Metanephros (tissue), 1 donor: ENCODE measurements around the gene KDF1. TPM values are rescaled to one million over a fixed set of nuclear protein-coding genes. Genes with fewer than 3 reads are reported as not detected.

Experiments used
- total RNA-seq: library from RNA; depleted of rRNA; stranded (reverse); fragments of >200 nt; gene quantifications from one replicate; pipeline ENCODE4 v1.2.3, GENCODE V29; 2014

The KDF1 gene
- 8.9 TPM for total RNA-seq

GRCh38 chr1:26959722-26960624 lies at the start of gene KDF1:
Gene KDF1, minus strand, starts transcription at chr1:26960468. Its CDS starts 8,088 bp downstream, at chr1:26952380.

DNA sequence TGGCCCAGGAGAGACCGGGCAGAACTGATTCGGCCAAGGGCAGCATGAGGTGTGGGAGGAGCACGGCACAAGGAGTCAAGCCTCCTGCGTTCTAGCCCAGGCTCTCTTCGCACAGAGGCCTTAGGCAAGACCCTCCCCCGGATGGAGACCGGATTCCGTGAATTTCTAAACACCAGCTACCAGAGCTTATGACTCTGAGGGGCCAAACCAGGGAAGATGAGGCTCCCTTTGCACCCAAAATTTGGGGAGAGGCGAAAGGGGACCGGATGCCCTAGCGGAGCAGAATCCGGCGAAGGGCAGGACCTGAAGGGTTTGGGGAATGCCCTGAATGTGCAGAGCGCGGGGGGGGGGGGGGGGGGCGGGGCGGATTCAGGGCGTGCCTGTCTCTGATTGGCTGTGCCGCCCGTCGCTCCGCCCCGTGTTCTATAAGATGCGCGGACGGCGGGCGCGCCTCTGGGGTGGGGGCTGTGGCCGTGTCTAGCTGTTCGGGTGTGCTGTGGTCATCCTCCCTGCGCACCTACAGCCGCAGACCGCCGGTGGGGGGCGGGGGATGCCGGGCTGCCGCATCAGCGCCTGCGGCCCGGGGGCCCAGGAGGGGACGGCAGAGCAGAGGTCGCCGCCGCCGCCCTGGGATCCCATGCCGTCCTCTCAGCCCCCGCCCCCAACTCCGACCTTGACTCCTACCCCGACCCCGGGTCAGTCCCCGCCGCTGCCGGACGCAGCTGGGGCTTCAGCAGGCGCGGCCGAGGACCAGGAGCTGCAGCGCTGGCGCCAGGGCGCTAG lies 33.2 kb upstream of the KDF1 start, which contains the start of gene TRNP1:
Gene TRNP1 (plus strand): TSS at position 456 of the 783 bp plus-strand sequence. CDS start 95 bp downstream, at position 551.

DNA sequence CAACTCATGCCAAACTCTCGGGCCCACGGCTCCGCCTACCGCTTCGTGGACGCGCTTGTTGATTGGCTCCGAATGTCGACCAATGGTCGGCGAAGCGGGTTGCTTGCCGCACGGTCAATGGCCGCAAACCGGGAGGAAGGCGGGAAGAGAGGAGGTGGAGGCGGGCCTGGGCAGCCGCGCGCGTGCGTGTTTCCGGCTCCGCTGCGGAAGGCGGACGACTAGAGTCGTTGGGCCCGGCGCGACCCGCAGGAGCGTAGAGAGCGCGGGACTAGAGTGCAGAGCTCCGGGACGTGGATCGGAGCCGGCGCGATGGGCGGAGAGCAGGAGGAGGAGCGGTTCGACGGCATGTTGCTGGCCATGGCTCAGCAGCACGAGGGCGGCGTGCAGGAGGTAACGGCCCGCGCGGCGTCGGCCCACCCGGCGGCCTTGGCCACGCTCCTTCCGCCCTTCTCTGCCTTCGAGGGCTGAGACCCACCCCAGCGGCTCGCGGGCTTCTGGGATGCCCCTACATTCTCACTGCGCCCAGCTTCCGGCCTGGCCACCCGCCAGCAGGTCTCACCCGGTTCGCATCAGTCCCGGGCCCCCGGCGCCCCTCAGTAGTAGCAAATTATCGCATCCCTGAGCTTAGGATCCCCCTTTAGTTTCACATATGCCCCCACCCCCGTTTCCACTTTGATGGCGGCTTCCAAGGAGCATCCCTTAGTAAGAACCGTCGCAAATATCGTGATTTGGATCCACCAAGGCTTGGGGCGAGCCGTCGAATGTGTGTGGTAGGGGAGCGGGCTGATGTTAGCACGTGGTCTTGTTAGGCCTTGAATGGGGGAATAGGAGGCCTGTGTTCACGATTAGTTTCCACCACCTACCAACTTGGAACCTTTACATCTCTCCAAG lies 38.5 kb downstream of the KDF1 start, which contains the start of gene NUDC:
Gene NUDC (plus strand): TSS at position 204 of the 891 bp plus-strand sequence. CDS start 106 bp downstream, at position 310.

DNA sequence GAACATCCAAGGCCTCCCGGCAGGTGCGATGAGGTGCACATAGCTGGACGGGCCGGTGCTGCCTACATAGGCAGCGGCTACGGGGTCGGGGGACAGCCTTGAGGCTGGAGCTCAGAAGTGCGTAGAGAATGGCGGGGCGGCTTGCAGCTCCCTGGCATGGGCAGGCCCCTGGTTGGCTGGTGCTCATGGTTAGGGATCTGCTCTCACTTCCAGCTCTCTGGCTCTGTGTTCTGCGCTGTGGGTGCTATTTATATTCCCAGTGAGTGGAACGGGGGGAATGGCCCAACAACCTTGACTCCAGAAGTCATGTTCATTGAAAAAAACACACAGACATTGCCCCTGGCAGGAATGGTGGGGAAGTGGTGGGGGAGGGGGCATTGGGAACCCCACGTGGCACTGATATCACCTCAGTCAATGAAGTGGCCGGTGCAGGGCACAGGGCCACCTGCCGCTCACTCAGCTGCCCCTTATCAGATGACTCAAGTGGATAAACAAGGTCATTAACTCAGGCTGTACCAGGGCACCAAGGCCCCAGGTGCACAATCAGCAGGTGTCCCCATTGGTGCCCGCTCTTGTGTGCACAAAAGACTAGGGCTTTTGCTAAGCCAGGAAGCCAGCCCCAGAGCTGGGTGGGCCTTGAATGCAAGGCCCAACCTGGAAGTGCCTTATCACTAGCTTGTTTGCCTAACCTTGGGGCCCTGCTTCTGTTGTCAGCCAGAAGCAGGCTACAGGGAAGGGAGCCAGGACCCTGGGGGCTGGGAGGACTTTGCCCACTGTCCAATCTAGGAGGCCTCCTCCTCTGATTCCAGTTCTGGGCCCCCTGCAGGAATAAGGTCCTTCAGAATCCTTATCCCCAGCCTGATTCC lies 46.3 kb downstream of the KDF1 start, which contains the start of gene NR0B2:
Gene NR0B2 (minus strand): TSS at position 222 of the 866 bp plus-strand sequence. CDS start 35 bp downstream, at position 187.

GRCh38 chr1:26900001-26900814 lies 60.1 kb downstream of the KDF1 start, which contains the start of gene GPATCH3:
Gene GPATCH3, minus strand, starts transcription at chr1:26900467. Its CDS starts 25 bp downstream, at chr1:26900442.

Other genes with a start within 250 kb of the KDF1 start
- 15.1 TPM for gene PIGV, start 172.5 kb downstream of the KDF1 start, total RNA-seq
- gene ZDHHC18, start 133.8 kb downstream of the KDF1 start, total RNA-seq: 12.8 TPM
- 0.99 TPM for gene SFN, start 97.3 kb downstream of the KDF1 start, total RNA-seq
- 16.8 TPM for gene GPN2, start 70.2 kb downstream of the KDF1 start, total RNA-seq
- gene GPATCH3, start 60.0 kb downstream of the KDF1 start, total RNA-seq: 15.7 TPM
- gene NR0B2, start 46.5 kb downstream of the KDF1 start, total RNA-seq: 16.1 TPM
- 32.5 TPM for gene NUDC, start 38.7 kb downstream of the KDF1 start, total RNA-seq
- gene TRNP1, start 33.2 kb upstream of the KDF1 start, total RNA-seq: 4.4 TPM
- 4.6 TPM for gene TENT5B, start 52.4 kb upstream of the KDF1 start, total RNA-seq
- 17.1 TPM for gene SLC9A1, start 194.7 kb upstream of the KDF1 start, total RNA-seq